Muscle of leg (tissue), 11 donors: ENCODE measurements around the gene IFITM5. TPM values are rescaled to one million over a fixed set of nuclear protein-coding genes. Genes with fewer than 3 reads are reported as not detected.

ENCODE experiments used
- DNase-seq: peaks from one replicate; pipeline ENCODE4 v3.0.0; 2013
- H3K27ac ChIP-seq: one replicate; pipeline ENCODE4 v1.5.1; 2013; ENCODE audit warnings: mild to moderate bottlenecking, low read length, control low read depth
- H3K27me3 ChIP-seq: one replicate; pipeline ENCODE4 v1.6.1; 2013; ENCODE audit warnings: low read length; ENCODE audit not compliant: control insufficient read depth, insufficient read depth
- H3K36me3 ChIP-seq: one replicate; pipeline ENCODE4 v1.6.1; 2013; ENCODE audit warnings: low read length; ENCODE audit not compliant: control insufficient read depth, insufficient read depth
- H3K4me1 ChIP-seq: one replicate; pipeline ENCODE4 v1.6.1; 2013; ENCODE audit warnings: low read length; ENCODE audit not compliant: control insufficient read depth, insufficient read depth
- H3K4me3 ChIP-seq: one replicate; pipeline ENCODE4 v1.5.1; 2013; ENCODE audit warnings: low read length, control low read depth
- H3K9me3 ChIP-seq: replicated peaks from 2 replicates; pipeline ENCODE4 v1.6.1; 2013; ENCODE audit warnings: low read depth, low read length; ENCODE audit not compliant: control insufficient read depth
- WGBS: methylation state at CpG from one replicate; pipeline ENCODE4 v1.1.5; 2013; ENCODE audit warnings: missing lambda C conversion rate; ENCODE audit not compliant: insufficient coverage; 5-methylcytosine and 5-hydroxymethylcytosine counted together
- polyA plus RNA-seq, 8 donors: library from polyadenylated mRNA; unstranded; fragments of 120-200 nt; gene quantifications; one replicate each; pipeline versions ENCODE4 v1.2.1 to v1.2.3, GENCODE V29; 2013; ENCODE audit warnings: inconsistent platforms in 1 of 8, low replicate concordance in 1 of 8; ENCODE audit not compliant: insufficient read length in 8 of 8, insufficient read depth in 1 of 8
- total RNA-seq: library from RNA; stranded (reverse); fragments of 120-200 nt; gene quantifications from one replicate; pipeline ENCODE4 v1.2.4, GENCODE V29; 2013

The IFITM5 gene
- total and polyA plus RNA-seq, 9 donors, result not detected

- Histone ChIP-seq H3K4me3 (no peak overlapping the region), H3K4me1 (peaks cover 4% of the 10 kb centered on the region), H3K27me3 (no peaks in the 10 kb centered on the region), H3K36me3 (peaks cover 17% of the 10 kb centered on the region), H3K27ac (no peak overlapping the region), H3K9me3 (no peaks in the 10 kb centered on the region)
- no peak for DNase-seq
- 78% methylated on average over 10 of the region's 14 CpGs for WGBS
Measured at GRCh38 chr11:256952-257737, 42.2 kb downstream of the IFITM5 start.

- 98% methylated on average over 2 of the region's 2 CpGs for WGBS
- Histone ChIP-seq H3K36me3 (peaks cover 29% of the 10 kb centered on the region), H3K4me3 (no peak overlapping the region), H3K27ac (no peak overlapping the region), H3K27me3 (no peaks in the 10 kb centered on the region), H3K4me1 (peaks cover 4% of the 10 kb centered on the region), H3K9me3 (no peaks in the 10 kb centered on the region)
- no peak for DNase-seq
Measured at GRCh38 chr11:255816-256215, 43.5 kb downstream of the IFITM5 start.

- H3K36me3 ChIP-seq, result peaks cover 35% of the 10 kb centered on the region
- H3K27me3 ChIP-seq, result no peaks in the 10 kb centered on the region
- DNase-seq, result no peak
- peaks cover 4% of the 10 kb centered on the region for H3K4me1 ChIP-seq
- no peak overlapping the region for H3K4me3 ChIP-seq
- no peaks in the 10 kb centered on the region for H3K9me3 ChIP-seq
- no peak overlapping the region for H3K27ac ChIP-seq
- WGBS, result no CpG with 5 or more reads among the region's 3 CpGs
Measured at GRCh38 chr11:255176-255575, 44.1 kb downstream of the IFITM5 start.

- DNase-seq, result no peak
- WGBS, result 86% methylated on average over 4 of the region's 5 CpGs
- Histone ChIP-seq H3K9me3 (no peaks in the 10 kb centered on the region), H3K4me3 (no peak overlapping the region), H3K27ac (no peak overlapping the region), H3K4me1 (peaks cover 4% of the 10 kb centered on the region), H3K36me3 (peaks cover 45% of the 10 kb centered on the region), H3K27me3 (no peaks in the 10 kb centered on the region)
Measured at GRCh38 chr11:253886-254270, 45.4 kb downstream of the IFITM5 start.

- Histone ChIP-seq H3K4me3 (no peak overlapping the region), H3K9me3 (no peaks in the 10 kb centered on the region), H3K36me3 (peaks cover 49% of the 10 kb centered on the region), H3K27ac (no peak overlapping the region), H3K4me1 (peaks cover 4% of the 10 kb centered on the region), H3K27me3 (no peaks in the 10 kb centered on the region)
- 69% methylated on average over 13 of the region's 13 CpGs for WGBS
- no peak for DNase-seq
Measured at GRCh38 chr11:253160-253885, 46.0 kb downstream of the IFITM5 start.

GRCh38 chr11:252666-253065, 46.7 kb downstream of the IFITM5 start:
- Histone ChIP-seq H3K27me3 (no peaks in the 10 kb centered on the region), H3K4me3 (no peak overlapping the region), H3K4me1 (peaks cover 4% of the 10 kb centered on the region), H3K27ac (no peak overlapping the region), H3K9me3 (no peaks in the 10 kb centered on the region), H3K36me3 (peaks cover 53% of the 10 kb centered on the region)
- WGBS, result no CpG with 5 or more reads among the region's 8 CpGs
- DNase-seq, result no peak

- no peaks in the 10 kb centered on the region for H3K9me3 ChIP-seq
- no peak overlapping the region for H3K27ac ChIP-seq
- H3K36me3 ChIP-seq, result peaks cover 61% of the 10 kb centered on the region
- peaks cover 4% of the 10 kb centered on the region for H3K4me1 ChIP-seq
- 65% methylated on average over 7 of the region's 10 CpGs for WGBS
- DNase-seq, result no peak
- H3K27me3 ChIP-seq, result no peaks in the 10 kb centered on the region
- H3K4me3 ChIP-seq, result no peak overlapping the region
Measured at GRCh38 chr11:251550-251949, 47.8 kb downstream of the IFITM5 start.

- no peaks in the 10 kb centered on the region for H3K27me3 ChIP-seq
- peaks cover 68% of the 10 kb centered on the region for H3K36me3 ChIP-seq
- 67% methylated on average over 9 of the region's 10 CpGs for whole genome bisulfite sequencing
- no peaks in the 10 kb centered on the region for H3K9me3 ChIP-seq
- no peak overlapping the region for H3K4me3 ChIP-seq
- peaks cover 4% of the 10 kb centered on the region for H3K4me1 ChIP-seq
- H3K27ac ChIP-seq, result no peak overlapping the region
- DNase-seq, result peak; percentile 50
Measured at GRCh38 chr11:250740-251299, 48.5 kb downstream of the IFITM5 start.

- DNase-seq, result no peak
- Histone ChIP-seq H3K27me3 (no peaks in the 10 kb centered on the region), H3K9me3 (no peaks in the 10 kb centered on the region), H3K27ac (no peak overlapping the region), H3K4me1 (peaks cover 4% of the 10 kb centered on the region), H3K36me3 (peaks cover 72% of the 10 kb centered on the region), H3K4me3 (no peak overlapping the region)
- 60% methylated on average over 1 of the region's 5 CpGs for WGBS
Measured at GRCh38 chr11:250274-250673, 49.1 kb downstream of the IFITM5 start.

GRCh38 chr11:249062-249461, 50.3 kb downstream of the IFITM5 start:
- Histone ChIP-seq H3K27me3 (no peaks in the 10 kb centered on the region), H3K4me3 (no peak overlapping the region), H3K9me3 (no peaks in the 10 kb centered on the region), H3K36me3 (peaks cover 82% of the 10 kb centered on the region), H3K27ac (no peak overlapping the region), H3K4me1 (peaks cover 4% of the 10 kb centered on the region)
- WGBS, result 75% methylated on average over 6 of the region's 8 CpGs
- no peak for DNase-seq
